Pancreas (tissue), 10 donors: Measurements from ENCODE around the gene IFNL1. TPM values are rescaled to one million over a fixed set of nuclear protein-coding genes. Genes with fewer than 3 reads are reported as not detected.

Experiments used
- ATAC-seq, 4 donors: fragments of 200-7000 bp; cut with Tn5 transposase; one replicate each; pipeline versions ENCODE4 v1.8.0 to v1.9.1; 2020; ENCODE audit warnings: mild to moderate bottlenecking in 4 of 4, moderate library complexity in 4 of 4
- DNase-seq, 6 donors: peaks; one replicate each; pipeline ENCODE4 v3.0.0-alpha.2; 2020
- FAIRE-seq: peaks from 2 replicates; lab custom pipeline; 2012; peaks lifted over from hg19 to GRCh38; lab: Jason Lieb, UNC
- H3K27ac ChIP-seq, 4 donors: fragments of 200-600 bp; sonication (generic); 1 replicate in 3 of 4; 2 replicates in 1 of 4; pipeline versions ENCODE4 v1.5.0 to v1.8.0; 2020
- H3K27me3 ChIP-seq, 4 donors: fragments of 200-600 bp; one replicate each; pipeline ENCODE4 v1.8.0; 2021
- H3K36me3 ChIP-seq, 3 donors: fragments of 200-600 bp; sonication (generic) in 1 of 3; one replicate each; pipeline versions ENCODE4 v1.5.0 to v1.8.0; 2020 to 2021
- H3K4me1 ChIP-seq, 3 donors: fragments of 200-600 bp; one replicate each; pipeline ENCODE4 v1.8.0; 2021
- H3K4me3 ChIP-seq, 4 donors: fragments of 200-600 bp; sonication (generic) in 2 of 4; one replicate each; pipeline versions ENCODE4 v1.5.0 to v1.8.0; 2020 to 2021
- H3K9me3 ChIP-seq, 4 donors: fragments of 200-600 bp; one replicate each; pipeline ENCODE4 v1.8.0; 2021
- WGBS, 2 donors: extraction: QIAGEN DNeasy Blood & Tissue Kit; methylation state at CpG; one replicate each; pipeline ENCODE4 v1.1.7; 2013; 5-methylcytosine and 5-hydroxymethylcytosine counted together
- intact Hi-C, 3 donors: fragments of 100-400 bp; cut with DNase I; formaldehyde crosslinking; loops; one replicate each; pipeline versions ENCODE4 v1.11.1 to v1.14.2; 2022
- polyA plus RNA-seq, 2 donors: library from polyadenylated mRNA; stranded (reverse); fragments of 200-250 nt; gene quantifications; one replicate each; pipeline ENCODE4 v1.2.3, GENCODE V29; 2013
- total RNA-seq, 6 donors: library from RNA; stranded (reverse); fragmentation: NEBNext Ultra II Directional in 4 of 6; extraction: Animal tissue kit (Norgen Biotek cat#: 25700) in 4 of 6; gene quantifications; one replicate each; pipeline versions ENCODE4 v1.2.1 to v1.2.4, GENCODE V29; 2021 to 2023
- TF ChIP-seq, protein P1 (sequence below), 4 donors: fragments of 200-600 bp; sonication (generic) in 3 of 4; IDR thresholded peaks; one replicate each; pipeline versions ENCODE4 v1.5.0 to v1.8.0; 2021; ENCODE audit warnings: antibody characterized with exemption in 4 of 4
- donor health status: healthy with polysubstance abuse.
- donor health status: DM: no; HTN: no; CAD: no; lungs with moderate emphysema.
- donor health status: DM: no; HTN: no; CAD: no.
- donor health status: control.
- donor health status: control.
- donor health status: Bipolar disorder and iron deficiency.
- donor health status: DM: yes; HTN: yes; CAD: no.
- donor health status: DM: no; HTN: no; CAD: no.
- donor health status: DM: no; HTN: no; CAD: no.
- donor health status: DM: yes; HTN: yes; CAD: no.

IFNL1 gene
- total and polyA plus RNA-seq, 8 donors: not detected

DNA sequence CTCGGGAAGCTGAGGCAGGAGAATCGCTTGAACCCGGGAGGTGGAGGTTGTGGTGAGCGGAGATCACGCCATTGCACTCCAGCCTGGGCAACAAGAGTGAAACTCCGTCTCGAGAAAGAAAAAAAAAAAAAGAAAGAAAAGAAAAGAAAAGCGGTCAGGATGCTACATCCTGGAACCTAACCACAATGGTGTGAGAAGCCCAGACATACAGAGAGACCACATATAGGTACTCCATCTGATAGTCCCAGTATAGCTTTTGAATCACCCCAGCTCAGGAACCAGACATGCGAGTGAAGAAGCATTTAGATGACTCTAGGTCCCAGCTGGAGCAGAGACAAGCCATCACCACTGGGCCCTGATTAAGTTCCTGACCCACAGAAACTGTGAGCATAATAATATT lies 3.2 kb downstream of the IFNL1 start:
- H3K27me3 ChIP-seq: no peaks in the 10 kb centered on the region
- DNase-seq (no peak), FAIRE-seq (no peak), ATAC-seq (no peak)
- H3K4me1 ChIP-seq: no peaks in the 10 kb centered on the region
- H3K9me3 ChIP-seq: no peaks in the 10 kb centered on the region
- H3K27ac ChIP-seq: no peak overlapping the region
- H3K4me3 ChIP-seq: no peak overlapping the region
- TF ChIP-seq, protein P1, sequence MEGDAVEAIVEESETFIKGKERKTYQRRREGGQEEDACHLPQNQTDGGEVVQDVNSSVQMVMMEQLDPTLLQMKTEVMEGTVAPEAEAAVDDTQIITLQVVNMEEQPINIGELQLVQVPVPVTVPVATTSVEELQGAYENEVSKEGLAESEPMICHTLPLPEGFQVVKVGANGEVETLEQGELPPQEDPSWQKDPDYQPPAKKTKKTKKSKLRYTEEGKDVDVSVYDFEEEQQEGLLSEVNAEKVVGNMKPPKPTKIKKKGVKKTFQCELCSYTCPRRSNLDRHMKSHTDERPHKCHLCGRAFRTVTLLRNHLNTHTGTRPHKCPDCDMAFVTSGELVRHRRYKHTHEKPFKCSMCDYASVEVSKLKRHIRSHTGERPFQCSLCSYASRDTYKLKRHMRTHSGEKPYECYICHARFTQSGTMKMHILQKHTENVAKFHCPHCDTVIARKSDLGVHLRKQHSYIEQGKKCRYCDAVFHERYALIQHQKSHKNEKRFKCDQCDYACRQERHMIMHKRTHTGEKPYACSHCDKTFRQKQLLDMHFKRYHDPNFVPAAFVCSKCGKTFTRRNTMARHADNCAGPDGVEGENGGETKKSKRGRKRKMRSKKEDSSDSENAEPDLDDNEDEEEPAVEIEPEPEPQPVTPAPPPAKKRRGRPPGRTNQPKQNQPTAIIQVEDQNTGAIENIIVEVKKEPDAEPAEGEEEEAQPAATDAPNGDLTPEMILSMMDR (IDR thresholded peaks at IDR 0.05): no peak
- intact Hi-C loops: no loop called here
- no peaks in the 10 kb centered on the region for H3K36me3 ChIP-seq
- WGBS, 2 donors: 85 to 94% methylated on average over 9 of the region's 9 CpGs

DNA sequence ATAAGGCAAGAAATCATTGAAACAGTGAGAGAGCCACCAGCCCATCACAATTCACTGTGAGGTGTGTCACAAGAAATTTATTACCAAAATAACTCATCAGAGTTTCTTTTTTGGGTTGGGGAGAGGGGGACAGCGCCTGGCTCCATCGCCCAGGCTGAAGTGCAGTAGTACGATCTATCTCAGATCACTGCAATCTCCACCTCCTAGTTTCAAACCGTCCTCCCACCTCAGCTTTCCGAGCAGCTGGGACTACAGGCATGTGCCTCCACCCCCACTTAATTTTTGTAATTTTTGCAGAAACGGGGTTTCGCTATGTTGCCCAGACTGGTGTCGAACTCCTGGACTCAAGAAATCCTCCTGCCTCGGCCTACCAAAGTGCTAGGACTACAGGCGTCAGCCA lies 3.6 kb downstream of the IFNL1 start:
- Histone ChIP-seq H3K27ac (no peak overlapping the region), H3K4me3 (no peak overlapping the region), H3K27me3 (no peaks in the 10 kb centered on the region), H3K4me1 (no peaks in the 10 kb centered on the region), H3K36me3 (no peaks in the 10 kb centered on the region), H3K9me3 (no peaks in the 10 kb centered on the region)
- ATAC-seq (no peak), FAIRE-seq (no peak), DNase-seq (no peak)
- intact Hi-C loops: no loop called here
- TF ChIP-seq, protein P1 (IDR thresholded peaks at IDR 0.05): no peak
- 89 to 93% methylated on average over 10 of the region's 10 CpGs for WGBS, 2 donors

DNA sequence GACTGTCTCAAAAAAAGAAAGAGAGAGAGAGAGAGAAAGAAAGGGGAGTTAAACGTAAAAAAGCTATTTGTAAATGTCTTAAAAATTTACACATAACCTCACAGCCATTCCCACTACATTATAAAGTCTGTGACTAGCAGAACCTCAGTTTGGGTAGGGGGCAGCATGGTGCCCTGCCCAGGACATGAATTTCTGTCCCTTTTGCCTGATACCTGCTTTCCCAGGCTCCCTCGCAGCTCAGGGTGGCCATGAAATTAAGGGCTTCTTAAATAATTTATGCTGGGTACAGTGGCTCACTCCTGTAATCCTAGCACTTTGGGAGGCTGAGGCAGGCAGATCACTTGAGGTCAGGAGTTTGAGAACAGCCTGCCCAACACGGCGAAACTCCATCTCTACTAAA lies 4.8 kb downstream of the IFNL1 start:
- WGBS, 2 donors: 76% methylated on average over 4 of the region's 4 CpGs
- TF ChIP-seq, protein P1 (IDR thresholded peaks at IDR 0.05): no peak
- no peaks in the 10 kb centered on the region for H3K27me3 ChIP-seq
- no peak for DNase-seq
- H3K4me3 ChIP-seq: no peak overlapping the region
- ATAC-seq: no peak
- no peak for FAIRE-seq
- intact Hi-C loops: no loop called here
- H3K4me1 ChIP-seq: no peaks in the 10 kb centered on the region
- H3K36me3 ChIP-seq: no peaks in the 10 kb centered on the region
- H3K27ac ChIP-seq: no peak overlapping the region
- H3K9me3 ChIP-seq: no peaks in the 10 kb centered on the region

DNA sequence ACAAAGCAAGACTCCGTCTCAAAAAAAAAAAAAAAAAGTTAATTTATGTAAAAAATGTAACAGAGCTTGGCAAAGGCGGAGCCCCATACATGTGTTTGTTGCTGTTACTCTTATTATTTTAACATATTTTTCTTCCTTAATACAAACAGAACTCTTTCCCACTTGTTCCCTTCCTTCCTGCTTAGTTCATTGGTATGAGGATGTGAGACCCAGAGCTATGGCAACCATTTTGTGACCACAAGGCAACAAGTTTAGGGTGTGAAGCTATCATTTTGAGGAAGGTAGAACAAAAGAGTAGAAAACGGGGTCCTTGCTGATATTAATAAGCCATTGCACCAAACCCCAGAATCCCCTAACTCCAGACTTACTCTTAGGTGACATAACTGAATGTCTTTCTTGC lies 5.4 kb downstream of the IFNL1 start:
- WGBS, 2 donors: 80 to 92% methylated on average over 3 of the region's 3 CpGs
- Histone ChIP-seq H3K4me1 (no peaks in the 10 kb centered on the region), H3K9me3 (no peaks in the 10 kb centered on the region), H3K4me3 (no peak overlapping the region), H3K27me3 (no peaks in the 10 kb centered on the region), H3K27ac (no peak overlapping the region), H3K36me3 (no peaks in the 10 kb centered on the region)
- no peak for ATAC-seq
- FAIRE-seq: no peak
- intact Hi-C loops: no loop called here
- TF ChIP-seq, protein P1 (IDR thresholded peaks at IDR 0.05): no peak
- DNase-seq: no peak

DNA sequence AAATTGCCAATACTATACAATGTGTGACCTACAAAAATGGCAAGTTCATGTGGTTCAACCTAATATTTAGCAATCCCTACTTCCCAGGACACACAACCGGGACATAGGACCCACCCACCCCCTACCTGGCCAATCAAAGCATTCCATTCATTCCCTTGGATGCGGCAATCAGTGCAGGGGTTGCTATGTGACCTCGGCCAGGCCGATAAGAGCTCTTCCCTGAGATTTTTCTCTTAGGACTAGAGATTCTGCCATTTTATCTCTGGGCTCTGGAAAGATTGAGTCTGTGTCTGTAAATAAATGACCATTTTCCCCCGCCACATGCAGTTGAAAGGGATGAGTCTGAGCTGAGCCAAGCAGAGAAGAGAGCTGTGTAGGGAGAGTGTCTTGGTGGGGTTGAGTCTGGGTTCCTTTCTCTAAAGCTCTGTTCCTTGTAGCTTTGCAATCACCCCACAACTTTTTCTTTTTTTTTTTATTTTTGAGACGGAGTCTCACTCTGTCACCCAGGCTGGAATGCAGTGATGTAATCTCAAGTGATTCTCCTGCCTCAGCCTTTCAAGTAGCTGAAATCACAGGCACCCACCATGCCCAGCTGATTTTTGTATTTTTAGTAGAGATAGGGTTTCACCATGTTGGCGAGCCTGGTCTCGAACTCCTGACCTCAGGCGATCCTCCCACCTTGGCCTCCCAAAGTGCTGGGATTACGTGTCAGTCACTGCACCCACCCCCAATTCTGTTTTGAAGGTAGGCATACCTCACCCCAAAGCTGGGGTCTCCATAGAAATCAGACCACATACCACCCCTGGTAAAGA lies 7.4 kb downstream of the IFNL1 start:
- no peak overlapping the region for H3K27ac ChIP-seq
- intact Hi-C loops: no loop called here
- FAIRE-seq (no peak), ATAC-seq (peak in 1 of 4 donors; percentile 39), DNase-seq (no peak)
- no peaks in the 10 kb centered on the region for H3K36me3 ChIP-seq
- TF ChIP-seq, protein P1 (IDR thresholded peaks at IDR 0.05): no peak
- H3K4me1 ChIP-seq: no peaks in the 10 kb centered on the region
- H3K27me3 ChIP-seq: no peaks in the 10 kb centered on the region
- 49 to 52% methylated on average over 10 of the region's 10 CpGs for WGBS, 2 donors
- H3K9me3 ChIP-seq: no peaks in the 10 kb centered on the region
- H3K4me3 ChIP-seq: no peak overlapping the region
